Cardiac fibroblast (primary cell): ENCODE results near the gene GOLGA2.
A peak's percentile ranks its signal among the peaks of the same experiment; 100 is the strongest.

Source experiments
- DNase-seq, 2 donors: peaks; one replicate each; pipeline versions ENCODE4 v3.0.0 to v3.0.0-alpha.2; 2010; ENCODE audit warnings: low read depth in 2 of 2
- H3K4me3 ChIP-seq, 2 donors: replicated peaks in 1 of 2; 1 replicate in 1 of 2; 2 replicates in 1 of 2; pipeline ENCODE4 v1.5.1; 2011; ENCODE audit warnings: low read depth in 2 of 2, low read length in 2 of 2, mild to moderate bottlenecking in 2 of 2, moderate library complexity in 1 of 2
- TF ChIP-seq, protein P1 (sequence below): IDR thresholded peaks from one replicate; pipeline ENCODE4 v1.5.1; 2011; ENCODE audit warnings: low read depth, mild to moderate bottlenecking, low read length, inconsistent platforms

Gene GOLGA2

DNA sequence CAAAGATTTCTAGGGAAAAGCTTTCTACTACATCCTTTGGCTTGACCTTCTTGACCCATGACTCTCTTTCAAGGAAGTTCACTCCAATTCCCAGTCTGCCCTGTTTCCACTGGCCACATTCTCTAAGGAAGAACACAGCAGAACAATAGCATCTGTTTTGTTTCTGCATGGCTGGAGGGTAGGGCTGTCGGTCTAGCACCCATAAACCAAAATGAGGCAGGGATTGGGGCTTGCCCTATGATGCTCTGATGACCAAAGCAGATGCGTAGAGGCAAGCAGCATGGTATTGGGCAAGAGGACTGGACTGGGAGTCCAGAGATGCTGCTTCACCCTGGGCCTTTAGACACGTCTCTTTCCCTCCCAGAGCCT is 24.1 kb downstream of the GOLGA2 start:
- peak; percentile 30 to 34 for DNase-seq
- TF ChIP-seq, protein P1, sequence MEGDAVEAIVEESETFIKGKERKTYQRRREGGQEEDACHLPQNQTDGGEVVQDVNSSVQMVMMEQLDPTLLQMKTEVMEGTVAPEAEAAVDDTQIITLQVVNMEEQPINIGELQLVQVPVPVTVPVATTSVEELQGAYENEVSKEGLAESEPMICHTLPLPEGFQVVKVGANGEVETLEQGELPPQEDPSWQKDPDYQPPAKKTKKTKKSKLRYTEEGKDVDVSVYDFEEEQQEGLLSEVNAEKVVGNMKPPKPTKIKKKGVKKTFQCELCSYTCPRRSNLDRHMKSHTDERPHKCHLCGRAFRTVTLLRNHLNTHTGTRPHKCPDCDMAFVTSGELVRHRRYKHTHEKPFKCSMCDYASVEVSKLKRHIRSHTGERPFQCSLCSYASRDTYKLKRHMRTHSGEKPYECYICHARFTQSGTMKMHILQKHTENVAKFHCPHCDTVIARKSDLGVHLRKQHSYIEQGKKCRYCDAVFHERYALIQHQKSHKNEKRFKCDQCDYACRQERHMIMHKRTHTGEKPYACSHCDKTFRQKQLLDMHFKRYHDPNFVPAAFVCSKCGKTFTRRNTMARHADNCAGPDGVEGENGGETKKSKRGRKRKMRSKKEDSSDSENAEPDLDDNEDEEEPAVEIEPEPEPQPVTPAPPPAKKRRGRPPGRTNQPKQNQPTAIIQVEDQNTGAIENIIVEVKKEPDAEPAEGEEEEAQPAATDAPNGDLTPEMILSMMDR: no peak
- no peak overlapping the region for H3K4me3 ChIP-seq

DNA sequence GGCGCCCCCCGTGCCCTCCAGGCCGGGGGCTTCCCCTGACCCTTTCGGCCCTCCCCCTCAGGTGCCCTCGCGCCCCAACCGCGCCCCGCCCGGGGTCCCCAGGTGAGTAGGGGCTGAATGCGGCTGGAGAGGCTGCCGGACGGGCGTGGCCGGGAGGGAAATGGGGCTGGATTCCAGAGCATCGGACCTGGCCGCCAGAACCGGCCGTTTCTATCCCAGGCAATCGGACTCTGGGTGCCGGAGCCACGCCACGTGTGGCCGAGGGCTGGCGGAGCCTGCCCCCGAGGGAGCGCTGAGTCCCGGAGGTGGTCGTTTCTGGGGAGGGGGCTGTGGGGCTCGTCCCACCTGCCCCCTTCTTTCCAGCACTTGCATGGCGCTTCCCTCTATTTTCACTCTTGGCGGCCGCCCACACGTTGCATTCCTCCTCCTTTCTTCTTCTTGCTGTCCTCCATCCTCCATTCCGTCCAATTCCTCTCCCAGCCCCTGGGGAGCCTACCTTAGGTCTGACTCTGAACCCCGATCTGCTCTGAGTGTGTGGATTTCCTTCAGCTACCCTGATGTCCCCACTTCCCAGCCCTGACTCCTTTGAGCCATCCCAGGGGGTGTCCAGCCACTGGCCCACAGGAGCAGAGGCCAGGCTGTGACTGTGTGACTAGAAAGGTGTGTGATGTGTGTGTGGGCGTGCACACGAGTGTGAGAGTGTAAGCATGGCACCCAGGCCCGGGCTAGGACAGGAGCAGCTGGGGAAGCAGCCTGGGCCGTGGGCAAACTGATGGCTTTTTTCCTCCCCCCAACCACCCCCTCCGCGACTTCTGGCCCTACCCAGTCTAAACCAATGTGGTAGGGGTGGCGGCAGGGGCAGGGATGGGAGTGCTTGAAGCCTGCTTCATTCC is 24.7 kb downstream of the GOLGA2 start:
- TF ChIP-seq, protein P1: no peak
- no peak for DNase-seq
- peak overlapping the region in 1 of 2 donors; percentile 13 for H3K4me3 ChIP-seq

DNA sequence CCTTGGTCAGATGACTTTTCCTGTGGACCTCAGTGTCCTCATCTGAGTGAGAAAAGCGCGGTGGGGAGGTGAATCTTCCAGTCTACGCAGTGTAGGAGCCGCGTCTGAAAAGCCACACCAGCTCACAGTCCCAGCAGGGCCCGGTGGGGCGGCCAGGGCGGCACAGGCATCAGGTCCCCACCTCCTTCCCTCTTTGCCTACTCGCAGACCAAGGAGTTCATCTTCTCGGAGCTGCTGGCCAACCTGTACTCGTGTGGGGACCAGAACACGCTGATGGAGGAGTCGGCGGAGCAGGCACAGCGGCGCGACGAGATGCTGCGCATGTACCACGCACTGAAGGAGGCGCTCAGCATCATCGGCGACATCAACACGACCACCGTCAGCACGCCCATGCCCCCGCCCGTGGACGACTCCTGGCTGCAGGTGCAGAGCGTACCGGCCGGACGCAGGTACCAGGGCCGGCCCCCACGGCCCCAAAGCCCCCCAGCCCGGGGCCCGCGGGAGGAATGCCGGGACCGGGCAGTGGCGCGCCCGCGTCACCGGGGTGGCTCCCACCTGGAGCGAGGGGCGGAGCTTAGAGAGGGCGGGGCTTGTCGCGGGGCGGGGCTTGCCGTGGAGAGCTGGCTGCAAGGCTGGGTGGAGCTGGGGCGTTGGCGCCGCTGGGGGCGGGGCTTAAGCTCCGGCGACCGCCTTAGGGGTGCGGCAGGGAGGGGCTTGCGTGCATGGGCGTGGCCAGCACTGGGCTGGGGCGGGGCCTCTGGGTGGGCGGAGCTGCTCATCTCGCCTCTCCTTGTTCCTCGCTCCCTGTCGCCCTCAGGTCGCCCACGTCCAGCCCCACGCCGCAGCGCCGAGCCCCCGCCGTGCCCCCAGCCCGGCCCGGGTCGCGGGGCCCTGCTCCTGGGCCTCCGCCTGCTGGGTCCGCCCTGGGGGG is 25.6 kb downstream of the GOLGA2 start:
- DNase-seq: peak; percentile 57 to 64
- TF ChIP-seq, protein P1: no peak
- H3K4me3 ChIP-seq: no peak overlapping the region

DNA sequence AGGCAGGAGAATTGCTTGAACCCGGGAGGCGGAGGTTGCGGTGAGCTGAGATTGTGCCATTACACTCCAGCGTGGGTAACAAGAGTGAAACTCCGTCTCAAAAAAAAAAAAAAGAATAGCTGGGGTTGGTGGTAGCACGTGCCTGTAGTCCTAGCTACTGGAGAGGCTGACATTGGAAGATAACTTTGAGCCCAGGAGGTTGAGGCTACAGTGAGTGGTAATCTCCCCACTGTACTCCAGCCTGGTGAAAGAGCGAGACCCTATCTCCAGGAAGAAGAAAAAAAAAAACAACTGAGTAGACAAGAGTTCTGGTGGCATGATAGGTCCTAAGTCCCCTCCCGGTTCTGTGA is 26.3 kb downstream of the GOLGA2 start:
- no peak for DNase-seq
- TF ChIP-seq, protein P1: no peak
- H3K4me3 ChIP-seq: no peak overlapping the region

DNA sequence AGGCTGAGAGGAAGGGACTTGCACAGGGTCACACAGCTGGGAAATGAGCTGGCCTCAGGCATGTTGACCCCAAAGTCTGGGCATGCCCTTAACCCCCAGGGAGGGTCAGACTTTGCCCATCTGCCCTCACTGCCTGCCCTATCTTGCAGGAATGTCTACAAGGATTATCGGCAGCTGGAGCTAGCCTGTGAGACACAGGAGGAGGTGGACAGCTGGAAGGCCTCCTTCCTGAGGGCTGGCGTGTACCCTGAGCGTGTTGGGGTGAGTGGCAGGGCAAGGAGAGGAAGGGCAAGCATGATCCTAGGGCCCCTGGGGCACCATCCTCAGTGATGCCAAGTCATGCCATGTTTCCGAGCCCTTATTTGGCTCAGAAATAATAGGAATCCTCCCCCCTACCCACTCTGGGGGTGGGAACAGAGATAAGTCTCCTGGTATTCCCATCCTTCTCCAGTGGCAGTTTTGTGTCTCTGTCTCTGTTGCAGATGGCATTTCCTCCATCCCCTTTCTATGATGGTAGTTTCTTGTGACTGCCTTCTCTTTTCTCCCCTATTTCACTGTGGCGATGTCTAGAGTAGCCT is 28.5 kb downstream of the GOLGA2 start:
- DNase-seq: no peak
- H3K4me3 ChIP-seq: no peak overlapping the region

DNA sequence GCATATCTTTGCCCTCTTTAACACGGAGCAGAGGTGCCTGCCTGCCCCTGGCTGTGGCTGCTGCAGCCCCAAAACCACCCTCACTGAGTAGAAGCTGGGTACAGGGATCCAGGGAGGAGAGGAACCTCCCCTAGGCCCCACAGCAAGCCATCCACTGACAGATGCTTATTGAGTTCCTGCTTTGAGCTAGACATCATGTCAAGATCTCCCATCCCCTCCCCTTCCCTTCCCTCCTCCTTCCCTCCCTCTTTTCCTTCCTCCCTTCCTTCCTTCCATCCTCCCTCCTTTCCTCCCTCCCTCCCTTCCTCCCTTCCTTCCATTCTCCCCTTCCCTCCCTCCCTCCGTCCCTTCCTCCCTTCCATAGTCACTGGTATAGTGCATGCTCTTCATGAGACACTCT is 29.3 kb downstream of the GOLGA2 start:
- TF ChIP-seq, protein P1: no peak
- H3K4me3 ChIP-seq: no peak overlapping the region
- no peak for DNase-seq

More for the DNA sequence above, 28.5 kb downstream of the GOLGA2 start:
- TF ChIP-seq, protein P1: no peak
